AG10803 (cell line): ENCODE measurements around the gene FXR2.
A peak's percentile ranks its signal among the peaks of the same experiment; 100 is the strongest.
"Not testable (repeated sequence)": the region's sequence is repeated elsewhere in the genome, so short reads cannot be mapped to it uniquely, and the experiment has no call there.

ENCODE experiments used
- DNase-seq: peaks from one replicate; pipeline ENCODE4 v3.0.0; 2010; ENCODE audit warnings: low read depth
- H3K4me3 ChIP-seq: 2 replicates; pipeline ENCODE4 v1.5.1; 2011; ENCODE audit warnings: mild to moderate bottlenecking, low read length, control low read depth
- TF ChIP-seq, protein P1 (sequence below): conservative IDR thresholded peaks from 2 replicates; pipeline ENCODE4 v1.5.1; 2011; ENCODE audit warnings: mild to moderate bottlenecking, low read length, control low read depth, inconsistent platforms

FXR2 gene

DNA sequence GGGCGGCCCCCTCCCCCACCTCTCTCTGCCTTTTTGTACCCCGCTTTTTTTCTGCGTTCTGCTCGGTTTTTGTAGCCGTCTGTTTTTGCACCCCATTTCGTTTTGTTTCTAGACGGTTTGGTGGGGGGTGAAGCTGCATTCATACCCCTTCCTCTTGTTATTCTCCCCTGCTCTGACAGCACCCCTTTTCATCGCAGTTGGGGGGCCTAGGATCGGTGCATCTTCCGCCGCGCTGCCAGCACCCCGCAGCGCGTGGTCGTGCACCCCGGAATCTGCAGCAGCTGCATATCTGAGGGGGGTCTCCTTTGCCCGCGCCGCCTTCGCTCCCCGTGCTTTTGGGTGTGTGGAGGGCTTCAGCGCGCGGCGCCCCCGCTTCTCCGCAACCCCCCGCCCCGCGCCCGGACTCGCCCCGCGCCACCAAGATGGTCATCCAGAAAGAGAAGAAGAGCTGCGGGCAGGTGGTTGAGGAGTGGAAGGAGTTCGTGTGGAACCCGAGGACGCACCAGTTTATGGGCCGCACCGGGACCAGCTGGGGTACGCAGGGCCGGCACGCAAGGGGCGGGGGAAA, 36.5 kb upstream of the FXR2 start:
- no peak for DNase-seq
- H3K4me3 ChIP-seq: no peak overlapping the region
- TF ChIP-seq, protein P1, sequence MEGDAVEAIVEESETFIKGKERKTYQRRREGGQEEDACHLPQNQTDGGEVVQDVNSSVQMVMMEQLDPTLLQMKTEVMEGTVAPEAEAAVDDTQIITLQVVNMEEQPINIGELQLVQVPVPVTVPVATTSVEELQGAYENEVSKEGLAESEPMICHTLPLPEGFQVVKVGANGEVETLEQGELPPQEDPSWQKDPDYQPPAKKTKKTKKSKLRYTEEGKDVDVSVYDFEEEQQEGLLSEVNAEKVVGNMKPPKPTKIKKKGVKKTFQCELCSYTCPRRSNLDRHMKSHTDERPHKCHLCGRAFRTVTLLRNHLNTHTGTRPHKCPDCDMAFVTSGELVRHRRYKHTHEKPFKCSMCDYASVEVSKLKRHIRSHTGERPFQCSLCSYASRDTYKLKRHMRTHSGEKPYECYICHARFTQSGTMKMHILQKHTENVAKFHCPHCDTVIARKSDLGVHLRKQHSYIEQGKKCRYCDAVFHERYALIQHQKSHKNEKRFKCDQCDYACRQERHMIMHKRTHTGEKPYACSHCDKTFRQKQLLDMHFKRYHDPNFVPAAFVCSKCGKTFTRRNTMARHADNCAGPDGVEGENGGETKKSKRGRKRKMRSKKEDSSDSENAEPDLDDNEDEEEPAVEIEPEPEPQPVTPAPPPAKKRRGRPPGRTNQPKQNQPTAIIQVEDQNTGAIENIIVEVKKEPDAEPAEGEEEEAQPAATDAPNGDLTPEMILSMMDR: no peak

DNA sequence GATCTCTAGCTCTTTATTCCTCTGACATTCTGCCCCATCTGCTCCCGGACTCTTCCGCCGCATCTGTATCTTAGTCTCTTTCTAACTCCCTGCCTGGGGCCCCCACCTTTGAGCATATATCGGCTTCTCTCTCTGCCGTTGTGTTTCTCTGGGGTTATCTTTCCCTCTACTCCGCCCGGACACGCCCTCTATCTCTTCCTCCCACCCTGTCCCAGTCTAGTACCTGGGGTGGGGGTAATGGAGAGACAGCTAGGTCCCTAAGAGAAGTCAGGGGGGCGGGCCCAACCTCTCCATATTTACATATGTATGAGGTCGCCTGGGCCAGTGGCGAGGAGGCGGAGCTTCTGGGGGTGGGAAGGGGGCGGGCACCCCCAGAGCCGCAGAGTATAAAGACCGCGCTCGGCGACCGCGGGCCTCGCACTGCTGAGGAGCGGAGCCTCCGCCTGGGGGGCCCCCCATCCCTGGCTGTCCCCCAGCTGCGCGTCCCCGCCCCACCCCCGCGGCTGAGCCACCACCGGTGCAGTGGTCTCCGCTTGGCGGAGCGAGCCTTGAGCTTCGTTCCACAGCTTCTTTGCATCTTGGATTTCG, 35.9 kb upstream of the FXR2 start, which contains the start of gene ATP1B2:
Gene ATP1B2 (plus strand): TSS at position 418 of the 588 bp plus-strand sequence. CDS start 593 bp downstream, outside the sequence.
- H3K4me3 ChIP-seq: peak within 1 kb of the TSS; percentile 33
- no peak for DNase-seq
- TF ChIP-seq, protein P1: no peak

DNA sequence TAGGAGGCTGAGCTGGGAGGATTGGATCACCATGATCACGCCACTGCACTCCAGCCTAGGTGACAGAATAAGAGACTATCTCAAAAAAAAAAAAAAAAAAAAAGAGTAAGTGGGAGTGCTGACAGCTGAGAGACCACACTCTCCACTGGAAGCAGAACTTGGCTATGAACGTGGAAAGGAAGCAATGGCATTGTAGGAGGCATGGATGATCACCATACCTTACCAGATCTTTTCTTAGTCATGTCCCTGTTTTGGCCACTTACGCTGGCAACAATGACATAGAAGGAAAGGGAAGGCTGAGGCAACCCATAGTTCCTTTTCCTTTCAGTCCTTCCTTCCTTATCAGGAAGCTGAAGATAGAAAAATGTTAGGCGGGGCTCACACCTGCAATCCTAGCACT, 32.3 kb upstream of the FXR2 start:
- no peak for DNase-seq
- H3K4me3 ChIP-seq: no peak overlapping the region
- TF ChIP-seq, protein P1: no peak

DNA sequence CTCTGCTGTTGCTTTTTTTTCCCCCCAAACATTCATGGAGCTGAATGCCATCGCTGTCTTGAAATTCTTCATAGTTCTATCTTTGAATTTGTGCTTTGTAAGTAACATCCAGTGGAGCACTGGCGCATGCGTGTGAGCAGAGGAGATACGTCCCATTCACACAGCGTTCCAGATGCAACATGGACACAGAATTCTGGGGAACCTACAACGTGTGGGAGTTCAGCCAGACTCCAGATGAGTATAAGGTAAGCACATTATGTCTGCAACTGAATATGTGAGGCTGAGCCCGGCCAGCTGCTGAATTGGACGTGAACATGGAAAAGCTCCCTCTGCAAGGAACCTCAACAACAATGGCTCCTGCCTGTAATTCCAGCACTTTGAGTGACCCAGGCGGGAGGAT, 31.8 kb upstream of the FXR2 start:
- DNase-seq: no peak
- no peak overlapping the region for H3K4me3 ChIP-seq
- TF ChIP-seq, protein P1: no peak

- TF ChIP-seq, protein P1: no peak
- no peak overlapping the region for H3K4me3 ChIP-seq
- DNase-seq: no peak
These were observed 30.1 kb upstream of the FXR2 start for GRCh38 chr17:7644775-7645174.

- not testable (repeated sequence) for DNase-seq, H3K4me3 ChIP-seq
These were observed 26.9 kb upstream of the FXR2 start for GRCh38 chr17:7641635-7642034.

GRCh38 chr17:7640783-7641182, 26.1 kb upstream of the FXR2 start:
- DNase-seq: no peak
- TF ChIP-seq, protein P1: no peak
- H3K4me3 ChIP-seq: no peak overlapping the region
